K562 (cell line): ENCODE results near the gene NECTIN4. TPM values are rescaled to one million over a fixed set of nuclear protein-coding genes. Genes with fewer than 3 reads are reported as not detected.

Experiments used
- HDAC1 ChIP-seq, 2 experiments: fragments of 450-650 bp; IDR thresholded peaks; 2 replicates each; pipeline ENCODE4 v1.6.1; 2016 to 2017; ENCODE audit warnings: inconsistent platforms in 1 of 2, mild to moderate bottlenecking in 1 of 2, moderate library complexity in 1 of 2
- IRF2 ChIP-seq: sonication (generic); formaldehyde crosslinking; IDR thresholded peaks from 2 replicates; pipeline ENCODE4 v1.8.1; 2022; ENCODE audit warnings: mild to moderate bottlenecking, missing genetic modification reagents
- MAFG ChIP-seq: fragments of 450-650 bp; conservative IDR thresholded peaks from 2 replicates; pipeline ENCODE4 v1.6.1; 2016; ENCODE audit warnings: missing genetic modification characterization, missing compliant biosample characterization
- NFIX ChIP-seq: fragments of 250-450 bp; sonication (Bioruptor Pico); IDR thresholded peaks from 2 replicates; pipeline ENCODE4 v1.4.0; 2020; ENCODE audit warnings: low read depth, mild to moderate bottlenecking, moderate library complexity
- SMAD2 ChIP-seq: fragments of 150-350 bp; IDR thresholded peaks from 2 replicates; pipeline ENCODE4 v1.6.1; 2014; ENCODE audit warnings: low read depth, mild to moderate bottlenecking, low read length
- U2AF1 ChIP-seq: fragments of 200-400 bp; formaldehyde crosslinking; optimal IDR thresholded peaks from 2 replicates; pipeline ENCODE3; 2017; ENCODE audit warnings: mild to moderate bottlenecking, low read depth, low read length, moderate library complexity
- ZFP1 ChIP-seq: fragments of 450-650 bp; formaldehyde crosslinking; IDR thresholded peaks from 2 replicates; pipeline ENCODE4 v1.4.0; 2020; ENCODE audit warnings: mild to moderate bottlenecking, mixed read lengths
- ZNF354B ChIP-seq: fragments of 250-450 bp; sonication (Bioruptor Pico); IDR thresholded peaks from 2 replicates; pipeline ENCODE4 v1.4.0; 2020
- ZNF408 ChIP-seq: fragments of 250-450 bp; sonication (Bioruptor Pico); IDR thresholded peaks from 2 replicates; pipeline ENCODE4 v1.4.0; 2020; ENCODE audit warnings: low read depth, mild to moderate bottlenecking, moderate library complexity
- polyA plus RNA-seq, 8 experiments: library from polyadenylated mRNA; depleted of rRNA in 4 of 8; stranded (reverse) in 5 of 8; unstranded in 3 of 8; fragments of >200 nt; fragmentation: Nextera tagmentation in 2 of 8; fragmentation: Illumina TruSeq in 1 of 8; extraction: Ambion mirVana in 2 of 8; extraction: Trizol in 1 of 8; gene quantifications; 2 replicates each; pipeline versions ENCODE4 v1.2.1 to v1.2.3, GENCODE V29; 2011 to 2014; ENCODE audit warnings: inconsistent platforms in 1 of 8, missing spikeins in 1 of 8
- total RNA-seq, 7 experiments: library from RNA; depleted of rRNA in 6 of 7; stranded (reverse); fragments of >200 nt in 6 of 7; fragmentation: Illumina TruSeq in 2 of 7; extraction: Trizol in 2 of 7; gene quantifications; 2 replicates each; pipeline versions ENCODE4 v1.2.1 to v1.2.3, GENCODE V29; 2011 to 2021; ENCODE audit warnings: low replicate concordance in 1 of 7
- TF ChIP-seq, protein P1 (sequence below), 2 experiments: fragments of 450-650 bp; IDR thresholded peaks; 2 replicates each; pipeline ENCODE4 v1.6.1; 2016; ENCODE audit warnings: mild to moderate bottlenecking in 2 of 2, borderline replicate concordance in 1 of 2, low read depth in 1 of 2, moderate library complexity in 1 of 2
- TF ChIP-seq, protein P2 (sequence below), 2 experiments: fragments of 450-650 bp; formaldehyde crosslinking in 1 of 2; IDR thresholded peaks; 2 replicates each; pipeline versions ENCODE4 v1.4.0 to v1.6.1; 2014 to 2020; ENCODE audit warnings: mild to moderate bottlenecking in 2 of 2, borderline replicate concordance in 1 of 2, low read depth in 1 of 2

NECTIN4 gene
- total and polyA plus RNA-seq, 9 of the 15 experiments (the other 6 are each of a cell fraction or from before 2014, with no cell fraction given) = 0.01 to 0.09 TPM; not detected in 7

DNA sequence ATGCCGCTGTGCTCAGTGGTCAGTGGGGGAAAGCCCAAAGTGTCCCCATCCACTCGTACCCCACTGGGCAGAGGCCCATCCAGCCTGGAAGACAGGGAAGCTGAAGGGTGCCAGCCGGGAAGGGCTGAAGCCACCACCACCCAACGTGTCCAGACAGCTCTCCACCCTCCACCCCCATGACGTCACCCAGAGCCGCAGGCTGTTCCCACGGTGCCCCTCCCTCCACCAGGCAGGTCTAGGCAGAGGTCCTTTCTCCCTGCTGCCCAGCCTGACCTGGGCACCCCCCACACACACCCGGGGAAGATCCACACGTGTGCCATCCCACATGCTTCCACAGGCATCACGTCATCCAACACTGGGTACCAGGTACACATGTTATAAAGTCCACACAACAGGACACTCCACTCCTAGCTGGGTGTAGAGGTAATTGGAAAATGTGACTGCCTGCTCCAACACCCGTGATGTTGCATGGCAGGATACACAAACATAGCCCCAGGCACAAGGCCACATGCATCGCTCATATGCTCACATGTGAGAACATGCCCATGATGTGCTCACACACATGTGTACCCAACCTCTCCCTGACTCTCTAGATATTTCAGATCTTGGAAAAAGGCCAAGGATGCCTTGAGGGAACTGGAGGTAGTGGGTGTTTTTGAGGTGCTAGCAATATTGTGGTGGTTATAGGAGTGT is 14.5 kb downstream of the NECTIN4 start (continued):
- TF ChIP-seq, protein P1, sequence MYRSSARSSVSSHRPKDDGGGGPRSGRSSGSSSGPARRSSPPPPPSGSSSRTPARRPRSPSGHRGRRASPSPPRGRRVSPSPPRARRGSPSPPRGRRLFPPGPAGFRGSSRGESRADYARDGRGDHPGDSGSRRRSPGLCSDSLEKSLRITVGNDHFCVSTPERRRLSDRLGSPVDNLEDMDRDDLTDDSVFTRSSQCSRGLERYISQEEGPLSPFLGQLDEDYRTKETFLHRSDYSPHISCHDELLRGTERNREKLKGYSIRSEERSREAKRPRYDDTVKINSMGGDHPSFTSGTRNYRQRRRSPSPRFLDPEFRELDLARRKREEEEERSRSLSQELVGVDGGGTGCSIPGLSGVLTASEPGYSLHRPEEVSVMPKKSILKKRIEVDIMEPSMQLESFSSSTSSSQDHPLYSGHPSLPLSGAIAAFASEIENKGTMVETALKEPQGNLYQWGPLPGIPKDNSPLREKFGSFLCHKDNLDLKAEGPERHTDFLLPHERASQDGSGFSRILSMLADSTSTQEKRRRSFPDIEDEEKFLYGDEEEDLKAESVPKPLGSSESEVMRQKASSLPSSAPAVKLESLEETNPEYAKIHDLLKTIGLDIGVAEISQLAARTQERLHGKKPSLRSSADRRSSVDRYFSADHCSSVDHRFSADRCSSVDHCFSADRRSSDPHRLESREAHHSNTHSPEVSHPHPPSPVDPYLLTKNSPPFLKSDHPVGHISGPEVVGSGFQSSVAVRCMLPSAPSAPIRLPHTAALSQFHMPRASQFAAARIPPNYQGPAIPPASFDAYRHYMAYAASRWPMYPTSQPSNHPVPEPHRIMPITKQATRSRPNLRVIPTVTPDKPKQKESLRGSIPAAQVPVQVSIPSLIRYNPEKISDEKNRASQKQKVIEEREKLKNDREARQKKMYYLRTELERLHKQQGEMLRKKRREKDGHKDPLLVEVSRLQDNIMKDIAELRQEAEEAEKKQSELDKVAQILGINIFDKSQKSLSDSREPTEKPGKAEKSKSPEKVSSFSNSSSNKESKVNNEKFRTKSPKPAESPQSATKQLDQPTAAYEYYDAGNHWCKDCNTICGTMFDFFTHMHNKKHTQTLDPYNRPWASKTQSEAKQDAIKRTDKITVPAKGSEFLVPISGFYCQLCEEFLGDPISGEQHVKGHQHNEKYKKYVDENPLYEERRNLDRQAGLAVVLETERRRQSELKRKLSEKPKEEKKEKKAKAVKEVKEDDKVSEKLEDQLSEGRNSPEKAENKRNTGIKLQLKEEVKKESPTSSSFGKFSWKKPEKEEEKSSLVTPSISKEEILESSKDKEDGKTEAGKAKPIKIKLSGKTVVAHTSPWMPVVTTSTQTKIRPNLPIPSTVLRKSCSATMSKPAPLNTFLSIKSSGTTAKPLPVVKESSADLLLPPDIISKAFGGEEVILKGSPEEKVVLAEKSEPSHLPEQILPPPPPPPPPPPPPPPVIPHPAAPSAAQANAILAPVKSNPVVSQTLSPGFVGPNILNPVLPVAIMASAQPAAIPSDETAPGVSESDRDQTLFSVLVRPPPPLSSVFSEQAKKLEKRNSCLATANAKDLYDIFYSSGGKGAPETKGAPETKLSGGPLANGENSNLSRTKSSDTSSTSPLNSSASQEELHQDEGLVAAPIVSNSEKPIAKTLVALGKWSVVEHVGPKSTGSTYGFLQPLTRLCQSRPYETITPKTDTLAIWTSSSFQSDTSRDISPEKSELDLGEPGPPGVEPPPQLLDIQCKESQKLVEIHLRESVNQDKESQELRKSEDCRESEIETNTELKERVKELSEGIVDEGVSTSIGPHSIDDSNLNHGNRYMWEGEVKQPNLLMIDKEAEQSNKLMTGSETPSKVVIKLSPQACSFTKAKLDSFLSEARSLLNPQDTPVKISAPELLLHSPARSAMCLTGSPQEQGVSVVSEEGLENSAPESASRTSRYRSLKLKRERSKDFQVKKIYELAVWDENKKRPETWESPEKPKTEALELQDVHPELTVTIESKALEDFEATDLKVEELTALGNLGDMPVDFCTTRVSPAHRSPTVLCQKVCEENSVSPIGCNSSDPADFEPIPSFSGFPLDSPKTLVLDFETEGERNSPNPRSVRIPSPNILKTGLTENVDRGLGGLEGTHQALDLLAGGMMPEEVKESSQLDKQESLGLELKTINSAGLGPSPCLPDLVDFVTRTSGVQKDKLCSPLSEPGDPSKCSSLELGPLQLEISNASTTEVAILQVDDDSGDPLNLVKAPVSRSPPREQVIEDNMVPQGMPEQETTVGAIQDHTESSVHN (IDR thresholded peaks at IDR 0.05; ENCODE audit: borderline replicate concordance in 1 of 2, low read depth in 1 of 2) = no peak
- TF ChIP-seq ZNF408 (no peak), U2AF1 (no peak), HDAC1 (IDR thresholded peaks at IDR 0.05) (no peak), SMAD2 (no peak), NFIX (CRISPR knock-in tag) (no peak), ZNF354B (CRISPR knock-in tag) (no peak), IRF2 (CRISPR knock-in tag) (no peak), ZFP1 (CRISPR knock-in tag) (no peak), MAFG (tag) (no peak)
- TF ChIP-seq, protein P2, sequence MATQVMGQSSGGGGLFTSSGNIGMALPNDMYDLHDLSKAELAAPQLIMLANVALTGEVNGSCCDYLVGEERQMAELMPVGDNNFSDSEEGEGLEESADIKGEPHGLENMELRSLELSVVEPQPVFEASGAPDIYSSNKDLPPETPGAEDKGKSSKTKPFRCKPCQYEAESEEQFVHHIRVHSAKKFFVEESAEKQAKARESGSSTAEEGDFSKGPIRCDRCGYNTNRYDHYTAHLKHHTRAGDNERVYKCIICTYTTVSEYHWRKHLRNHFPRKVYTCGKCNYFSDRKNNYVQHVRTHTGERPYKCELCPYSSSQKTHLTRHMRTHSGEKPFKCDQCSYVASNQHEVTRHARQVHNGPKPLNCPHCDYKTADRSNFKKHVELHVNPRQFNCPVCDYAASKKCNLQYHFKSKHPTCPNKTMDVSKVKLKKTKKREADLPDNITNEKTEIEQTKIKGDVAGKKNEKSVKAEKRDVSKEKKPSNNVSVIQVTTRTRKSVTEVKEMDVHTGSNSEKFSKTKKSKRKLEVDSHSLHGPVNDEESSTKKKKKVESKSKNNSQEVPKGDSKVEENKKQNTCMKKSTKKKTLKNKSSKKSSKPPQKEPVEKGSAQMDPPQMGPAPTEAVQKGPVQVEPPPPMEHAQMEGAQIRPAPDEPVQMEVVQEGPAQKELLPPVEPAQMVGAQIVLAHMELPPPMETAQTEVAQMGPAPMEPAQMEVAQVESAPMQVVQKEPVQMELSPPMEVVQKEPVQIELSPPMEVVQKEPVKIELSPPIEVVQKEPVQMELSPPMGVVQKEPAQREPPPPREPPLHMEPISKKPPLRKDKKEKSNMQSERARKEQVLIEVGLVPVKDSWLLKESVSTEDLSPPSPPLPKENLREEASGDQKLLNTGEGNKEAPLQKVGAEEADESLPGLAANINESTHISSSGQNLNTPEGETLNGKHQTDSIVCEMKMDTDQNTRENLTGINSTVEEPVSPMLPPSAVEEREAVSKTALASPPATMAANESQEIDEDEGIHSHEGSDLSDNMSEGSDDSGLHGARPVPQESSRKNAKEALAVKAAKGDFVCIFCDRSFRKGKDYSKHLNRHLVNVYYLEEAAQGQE (IDR thresholded peaks at IDR 0.05; ENCODE audit: borderline replicate concordance) = no peak
- TF ChIP-seq, protein P2 (CRISPR knock-in tag; IDR thresholded peaks at IDR 0.05; ENCODE audit: low read depth) = no peak
